HepG2 (cell line): ENCODE results near the gene CHI3L1. TPM values are rescaled to one million over a fixed set of nuclear protein-coding genes. Genes with fewer than 3 reads are reported as not detected.

ENCODE experiments used
- BORCS8-MEF2B ChIP-seq: sonication (generic); formaldehyde crosslinking; IDR thresholded peaks from 2 replicates; pipeline ENCODE4 v1.8.0; 2022; ENCODE audit warnings: mild to moderate bottlenecking, missing genetic modification reagents
- DMAP1 ChIP-seq: IDR thresholded peaks from 2 replicates; pipeline ENCODE4 v1.6.1; 2016
- FOXC1 ChIP-seq: sonication (generic); formaldehyde crosslinking; IDR thresholded peaks from 2 replicates; pipeline ENCODE4 v1.8.0; 2022; ENCODE audit warnings: mild to moderate bottlenecking, missing genetic modification reagents, borderline replicate concordance
- HOXA5 ChIP-seq: sonication (generic); formaldehyde crosslinking; IDR thresholded peaks from 2 replicates; pipeline ENCODE4 v1.4.0; 2020; ENCODE audit warnings: missing genetic modification reagents
- KLF11 ChIP-seq: IDR thresholded peaks from 2 replicates; pipeline ENCODE4 v1.6.1; 2016; ENCODE audit warnings: missing compliant biosample characterization
- MBD4 ChIP-seq: IDR thresholded peaks from 2 replicates; pipeline ENCODE4 v1.6.1; 2012; ENCODE audit warnings: low read length, inconsistent platforms, borderline replicate concordance
- NFYC ChIP-seq: IDR thresholded peaks from 2 replicates; pipeline ENCODE4 v1.6.1; 2016; ENCODE audit warnings: missing genetic modification reagents, missing compliant biosample characterization
- NPAS2 ChIP-seq: sonication (generic); formaldehyde crosslinking; IDR thresholded peaks from 2 replicates; pipeline ENCODE4 v1.8.0; 2022; ENCODE audit warnings: mild to moderate bottlenecking, missing genetic modification reagents, borderline replicate concordance
- SALL1 ChIP-seq: sonication (generic); formaldehyde crosslinking; IDR thresholded peaks from 2 replicates; pipeline ENCODE4 v1.8.0; 2022; ENCODE audit warnings: mild to moderate bottlenecking, missing genetic modification reagents
- SRF ChIP-seq: IDR thresholded peaks from 2 replicates; pipeline ENCODE4 v1.6.1; 2011; ENCODE audit warnings: mild to moderate bottlenecking, low read depth, low read length, moderate library complexity
- TCF7 ChIP-seq: sonication (generic); IDR thresholded peaks from 2 replicates; pipeline ENCODE4 v1.6.1; 2016; ENCODE audit warnings: antibody characterized with exemption, low read depth
- YEATS2 ChIP-seq: sonication (generic); formaldehyde crosslinking; IDR thresholded peaks from 2 replicates; pipeline ENCODE4 v1.4.0; 2020; ENCODE audit warnings: missing genetic modification reagents, borderline replicate concordance
- ZC3H4 ChIP-seq: sonication (generic); formaldehyde crosslinking; IDR thresholded peaks from 2 replicates; pipeline ENCODE4 v1.4.0; 2020; ENCODE audit warnings: missing genetic modification reagents, borderline replicate concordance
- ZNF367 ChIP-seq: sonication (generic); formaldehyde crosslinking; IDR thresholded peaks from 2 replicates; pipeline ENCODE4 v1.4.0; 2020; ENCODE audit warnings: missing genetic modification reagents, borderline replicate concordance
- ZNF543 ChIP-seq: sonication (generic); formaldehyde crosslinking; IDR thresholded peaks from 2 replicates; pipeline ENCODE4 v1.4.0; 2020; ENCODE audit warnings: mild to moderate bottlenecking, missing genetic modification reagents
- ZNF598 ChIP-seq: sonication (generic); formaldehyde crosslinking; IDR thresholded peaks from 2 replicates; pipeline ENCODE4 v1.5.1; 2020; ENCODE audit warnings: mild to moderate bottlenecking, missing genetic modification reagents, borderline replicate concordance
- ZNF616 ChIP-seq: sonication (generic); formaldehyde crosslinking; IDR thresholded peaks from 2 replicates; pipeline ENCODE4 v1.5.0; 2020; ENCODE audit warnings: low read depth, mild to moderate bottlenecking, missing genetic modification reagents
- ZNF660 ChIP-seq: sonication (generic); formaldehyde crosslinking; IDR thresholded peaks from 2 replicates; pipeline ENCODE4 v1.5.1; 2020; ENCODE audit warnings: mild to moderate bottlenecking, low read depth, missing genetic modification reagents, borderline replicate concordance
- ZNF780A ChIP-seq: sonication (generic); formaldehyde crosslinking; IDR thresholded peaks from 2 replicates; pipeline ENCODE4 v1.8.0; 2022; ENCODE audit warnings: mild to moderate bottlenecking, missing genetic modification reagents, moderate library complexity
- ZSCAN21 ChIP-seq: sonication (generic); formaldehyde crosslinking; IDR thresholded peaks from 2 replicates; pipeline ENCODE4 v1.8.0; 2022; ENCODE audit warnings: mild to moderate bottlenecking, missing genetic modification reagents, moderate library complexity, borderline replicate concordance
- polyA plus RNA-seq, 8 experiments: library from polyadenylated mRNA; depleted of rRNA in 3 of 8; stranded (reverse) in 7 of 8; unstranded in 1 of 8; fragments of >200 nt; fragmentation: Illumina TruSeq in 4 of 8; extraction: Trizol in 4 of 8; gene quantifications; 2 replicates each; pipeline versions ENCODE4 v1.2.1 to v1.2.3, GENCODE V29; 2011 to 2016; ENCODE audit warnings: low read depth in 4 of 8, missing spikeins in 1 of 8, mixed read lengths in 1 of 8; ENCODE audit not compliant: insufficient read depth in 1 of 8
- total RNA-seq, 5 experiments: library from RNA; depleted of rRNA; stranded (reverse); fragments of >200 nt; fragmentation: Illumina TruSeq; extraction: Trizol; gene quantifications; 2 replicates each; pipeline ENCODE4 v1.2.3, GENCODE V29; 2016; ENCODE audit warnings: low read depth in 1 of 5
- TF ChIP-seq, protein P1 (sequence below): sonication (generic); formaldehyde crosslinking; IDR thresholded peaks from 2 replicates; pipeline ENCODE4 v1.5.1; 2020; ENCODE audit warnings: missing genetic modification reagents, mild to moderate bottlenecking, borderline replicate concordance
- TF ChIP-seq, protein P2 (sequence below): sonication (generic); formaldehyde crosslinking; IDR thresholded peaks from 2 replicates; pipeline ENCODE4 v1.4.0; 2020; ENCODE audit warnings: missing genetic modification reagents, borderline replicate concordance
- TF ChIP-seq, protein P3 (sequence below): sonication (generic); formaldehyde crosslinking; IDR thresholded peaks from 2 replicates; pipeline ENCODE4 v1.4.0; 2020; ENCODE audit warnings: mild to moderate bottlenecking, missing genetic modification reagents
- TF ChIP-seq, protein P4 (sequence below): sonication (generic); formaldehyde crosslinking; IDR thresholded peaks from 2 replicates; pipeline ENCODE4 v1.4.0; 2020; ENCODE audit warnings: missing genetic modification reagents
- TF ChIP-seq, protein P5 (sequence below): sonication (generic); formaldehyde crosslinking; IDR thresholded peaks from 2 replicates; pipeline ENCODE4 v1.4.0; 2020; ENCODE audit warnings: missing genetic modification reagents

Gene CHI3L1
- total and polyA plus RNA-seq, 2 of the 13 experiments (the other 11 are each of a cell fraction or from before 2014, with no cell fraction given): 0.09 to 0.13 TPM

DNA sequence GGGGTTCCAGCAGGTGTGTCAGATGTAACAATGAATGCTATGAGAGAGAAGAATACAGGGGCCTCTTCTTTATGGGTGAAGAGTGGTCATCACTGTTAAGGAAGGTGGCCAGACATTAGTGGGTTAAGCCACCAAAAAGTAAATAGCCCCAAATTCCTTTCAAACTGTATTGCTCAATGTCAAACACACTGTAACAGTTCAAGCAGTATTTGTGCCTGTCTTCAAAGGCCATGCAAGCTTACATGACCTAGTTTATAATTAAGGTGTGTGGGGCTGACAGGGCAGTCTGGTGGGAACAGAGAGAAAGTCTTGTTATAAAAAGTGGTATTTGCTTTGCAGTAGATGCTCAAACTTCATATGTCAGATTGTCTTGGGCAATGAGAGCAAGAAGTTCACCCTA lies 24.5 kb upstream of the CHI3L1 start (continued):
- TF ChIP-seq, protein P1, sequence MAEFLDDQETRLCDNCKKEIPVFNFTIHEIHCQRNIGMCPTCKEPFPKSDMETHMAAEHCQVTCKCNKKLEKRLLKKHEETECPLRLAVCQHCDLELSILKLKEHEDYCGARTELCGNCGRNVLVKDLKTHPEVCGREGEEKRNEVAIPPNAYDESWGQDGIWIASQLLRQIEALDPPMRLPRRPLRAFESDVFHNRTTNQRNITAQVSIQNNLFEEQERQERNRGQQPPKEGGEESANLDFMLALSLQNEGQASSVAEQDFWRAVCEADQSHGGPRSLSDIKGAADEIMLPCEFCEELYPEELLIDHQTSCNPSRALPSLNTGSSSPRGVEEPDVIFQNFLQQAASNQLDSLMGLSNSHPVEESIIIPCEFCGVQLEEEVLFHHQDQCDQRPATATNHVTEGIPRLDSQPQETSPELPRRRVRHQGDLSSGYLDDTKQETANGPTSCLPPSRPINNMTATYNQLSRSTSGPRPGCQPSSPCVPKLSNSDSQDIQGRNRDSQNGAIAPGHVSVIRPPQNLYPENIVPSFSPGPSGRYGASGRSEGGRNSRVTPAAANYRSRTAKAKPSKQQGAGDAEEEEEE (CRISPR knock-in tag): no peak
- TF ChIP-seq ZNF660 (CRISPR knock-in tag): no peak
- TF ChIP-seq NFYC (CRISPR knock-in tag): no peak
- TF ChIP-seq MBD4: no peak
- TF ChIP-seq BORCS8-MEF2B (CRISPR knock-in tag): no peak
- no peak for TF ChIP-seq KLF11 (CRISPR knock-in tag)
- no peak for TF ChIP-seq ZNF543 (CRISPR knock-in tag)
- TF ChIP-seq, protein P2, sequence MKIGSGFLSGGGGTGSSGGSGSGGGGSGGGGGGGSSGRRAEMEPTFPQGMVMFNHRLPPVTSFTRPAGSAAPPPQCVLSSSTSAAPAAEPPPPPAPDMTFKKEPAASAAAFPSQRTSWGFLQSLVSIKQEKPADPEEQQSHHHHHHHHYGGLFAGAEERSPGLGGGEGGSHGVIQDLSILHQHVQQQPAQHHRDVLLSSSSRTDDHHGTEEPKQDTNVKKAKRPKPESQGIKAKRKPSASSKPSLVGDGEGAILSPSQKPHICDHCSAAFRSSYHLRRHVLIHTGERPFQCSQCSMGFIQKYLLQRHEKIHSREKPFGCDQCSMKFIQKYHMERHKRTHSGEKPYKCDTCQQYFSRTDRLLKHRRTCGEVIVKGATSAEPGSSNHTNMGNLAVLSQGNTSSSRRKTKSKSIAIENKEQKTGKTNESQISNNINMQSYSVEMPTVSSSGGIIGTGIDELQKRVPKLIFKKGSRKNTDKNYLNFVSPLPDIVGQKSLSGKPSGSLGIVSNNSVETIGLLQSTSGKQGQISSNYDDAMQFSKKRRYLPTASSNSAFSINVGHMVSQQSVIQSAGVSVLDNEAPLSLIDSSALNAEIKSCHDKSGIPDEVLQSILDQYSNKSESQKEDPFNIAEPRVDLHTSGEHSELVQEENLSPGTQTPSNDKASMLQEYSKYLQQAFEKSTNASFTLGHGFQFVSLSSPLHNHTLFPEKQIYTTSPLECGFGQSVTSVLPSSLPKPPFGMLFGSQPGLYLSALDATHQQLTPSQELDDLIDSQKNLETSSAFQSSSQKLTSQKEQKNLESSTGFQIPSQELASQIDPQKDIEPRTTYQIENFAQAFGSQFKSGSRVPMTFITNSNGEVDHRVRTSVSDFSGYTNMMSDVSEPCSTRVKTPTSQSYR (CRISPR knock-in tag): no peak
- TF ChIP-seq DMAP1 (CRISPR knock-in tag): no peak
- TF ChIP-seq ZNF780A (CRISPR knock-in tag): no peak
- no peak for TF ChIP-seq SRF
- TF ChIP-seq, protein P3, sequence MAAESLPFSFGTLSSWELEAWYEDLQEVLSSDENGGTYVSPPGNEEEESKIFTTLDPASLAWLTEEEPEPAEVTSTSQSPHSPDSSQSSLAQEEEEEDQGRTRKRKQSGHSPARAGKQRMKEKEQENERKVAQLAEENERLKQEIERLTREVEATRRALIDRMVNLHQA: no peak
- no peak for TF ChIP-seq SALL1 (CRISPR knock-in tag)
- TF ChIP-seq, protein P4, sequence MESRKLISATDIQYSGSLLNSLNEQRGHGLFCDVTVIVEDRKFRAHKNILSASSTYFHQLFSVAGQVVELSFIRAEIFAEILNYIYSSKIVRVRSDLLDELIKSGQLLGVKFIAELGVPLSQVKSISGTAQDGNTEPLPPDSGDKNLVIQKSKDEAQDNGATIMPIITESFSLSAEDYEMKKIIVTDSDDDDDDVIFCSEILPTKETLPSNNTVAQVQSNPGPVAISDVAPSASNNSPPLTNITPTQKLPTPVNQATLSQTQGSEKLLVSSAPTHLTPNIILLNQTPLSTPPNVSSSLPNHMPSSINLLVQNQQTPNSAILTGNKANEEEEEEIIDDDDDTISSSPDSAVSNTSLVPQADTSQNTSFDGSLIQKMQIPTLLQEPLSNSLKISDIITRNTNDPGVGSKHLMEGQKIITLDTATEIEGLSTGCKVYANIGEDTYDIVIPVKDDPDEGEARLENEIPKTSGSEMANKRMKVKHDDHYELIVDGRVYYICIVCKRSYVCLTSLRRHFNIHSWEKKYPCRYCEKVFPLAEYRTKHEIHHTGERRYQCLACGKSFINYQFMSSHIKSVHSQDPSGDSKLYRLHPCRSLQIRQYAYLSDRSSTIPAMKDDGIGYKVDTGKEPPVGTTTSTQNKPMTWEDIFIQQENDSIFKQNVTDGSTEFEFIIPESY: no peak
- TF ChIP-seq, protein P5, sequence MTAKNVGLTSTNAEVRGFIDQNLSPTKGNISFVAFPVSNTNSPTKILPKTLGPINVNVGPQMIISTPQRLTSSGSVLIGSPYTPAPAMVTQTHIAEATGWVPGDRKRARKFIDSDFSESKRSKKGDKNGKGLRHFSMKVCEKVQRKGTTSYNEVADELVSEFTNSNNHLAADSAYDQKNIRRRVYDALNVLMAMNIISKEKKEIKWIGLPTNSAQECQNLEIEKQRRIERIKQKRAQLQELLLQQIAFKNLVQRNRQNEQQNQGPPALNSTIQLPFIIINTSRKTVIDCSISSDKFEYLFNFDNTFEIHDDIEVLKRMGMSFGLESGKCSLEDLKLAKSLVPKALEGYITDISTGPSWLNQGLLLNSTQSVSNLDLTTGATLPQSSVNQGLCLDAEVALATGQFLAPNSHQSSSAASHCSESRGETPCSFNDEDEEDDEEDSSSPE (CRISPR knock-in tag): no peak
- TF ChIP-seq TCF7: peak; percentile 81
- no peak for TF ChIP-seq ZNF616 (CRISPR knock-in tag)
- no peak for TF ChIP-seq HOXA5 (CRISPR knock-in tag)
- TF ChIP-seq ZNF367 (CRISPR knock-in tag): no peak
- no peak for TF ChIP-seq ZC3H4 (CRISPR knock-in tag)
- TF ChIP-seq ZNF598: no peak
- no peak for TF ChIP-seq YEATS2
- TF ChIP-seq NPAS2 (CRISPR knock-in tag): no peak
- TF ChIP-seq FOXC1: no peak
- TF ChIP-seq ZSCAN21 (CRISPR knock-in tag): no peak
